ENCODE data around the gene CMTM8.
"Not testable (repeated sequence)": the region's sequence is repeated elsewhere in the genome, so short reads cannot be mapped to it uniquely, and the experiment has no call there.

The CMTM8 gene

GRCh38 chr3:32376115-32376514, 137.6 kb downstream of the CMTM8 start:
- Mint-ChIP-seq H3K4me1 (peaks cover 25% of the 10 kb centered on the region), H3K27me3 (no peaks in the 10 kb centered on the region), H3K36me3 (no peaks in the 10 kb centered on the region), H3K27ac (no peak overlapping the region), H3K9me3 (no peaks in the 10 kb centered on the region), H3K4me3 (no peak overlapping the region)
- ATAC-seq = no peak

DNA sequence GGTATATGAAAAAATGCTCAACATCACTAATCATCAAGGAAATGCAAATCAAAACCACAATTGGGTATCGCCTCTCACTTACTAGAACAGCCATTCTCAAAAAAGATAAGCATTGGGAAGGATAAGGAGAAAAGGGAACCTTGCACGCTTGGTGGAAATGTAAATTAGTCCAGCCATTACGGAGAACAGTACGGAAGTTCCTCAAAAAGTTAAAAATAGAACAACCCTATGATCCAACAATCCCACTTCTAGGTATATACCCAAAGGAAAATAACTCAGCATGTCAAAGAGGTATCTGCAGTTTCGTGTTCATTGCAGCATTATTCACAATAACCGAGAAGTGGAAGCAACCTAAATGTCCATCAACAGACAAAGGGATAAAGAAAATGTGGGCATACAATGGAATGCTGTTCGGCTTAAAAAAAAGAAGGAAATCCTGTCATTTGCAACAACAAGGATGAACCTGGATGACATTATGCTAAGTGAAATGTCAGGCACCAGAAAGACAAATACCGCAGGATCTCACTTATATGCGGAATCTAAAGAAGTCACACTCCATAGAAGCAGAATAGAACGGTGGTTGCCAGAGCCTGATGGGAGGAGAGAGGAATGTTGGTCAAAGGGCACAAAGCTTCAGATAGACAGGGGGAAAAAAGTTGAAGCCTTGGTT, 141.5 kb downstream of the CMTM8 start:
- no peak overlapping the region for H3K4me3 Mint-ChIP-seq
- ATAC-seq = no peak

GRCh38 chr3:32381922-32382321, 143.4 kb downstream of the CMTM8 start:
- Mint-ChIP-seq H3K36me3 (no peaks in the 10 kb centered on the region), H3K4me3 (no peak overlapping the region), H3K4me1 (peaks cover 24% of the 10 kb centered on the region), H3K9me3 (no peaks in the 10 kb centered on the region), H3K27me3 (peaks cover 10% of the 10 kb centered on the region), H3K27ac (no peak overlapping the region)
- no peak for ATAC-seq

More for the DNA sequence above, 141.5 kb downstream of the CMTM8 start:
- Mint-ChIP-seq H3K4me1 (peaks cover 19% of the 10 kb centered on the region), H3K27ac (no peak overlapping the region), H3K9me3 (no peaks in the 10 kb centered on the region), H3K27me3 (peaks cover 6% of the 10 kb centered on the region), H3K36me3 (no peaks in the 10 kb centered on the region)

GRCh38 chr3:32383136-32383711, 144.7 kb downstream of the CMTM8 start:
- peaks cover 10% of the 10 kb centered on the region for H3K27me3 Mint-ChIP-seq
- ATAC-seq = no peak
- no peaks in the 10 kb centered on the region for H3K36me3 Mint-ChIP-seq
- no peaks in the 10 kb centered on the region for H3K9me3 Mint-ChIP-seq
- no peak overlapping the region for H3K4me3 Mint-ChIP-seq
- peak overlapping the region; percentile 39 for H3K27ac Mint-ChIP-seq
- H3K4me1 Mint-ChIP-seq = peaks cover 24% of the 10 kb centered on the region

DNA sequence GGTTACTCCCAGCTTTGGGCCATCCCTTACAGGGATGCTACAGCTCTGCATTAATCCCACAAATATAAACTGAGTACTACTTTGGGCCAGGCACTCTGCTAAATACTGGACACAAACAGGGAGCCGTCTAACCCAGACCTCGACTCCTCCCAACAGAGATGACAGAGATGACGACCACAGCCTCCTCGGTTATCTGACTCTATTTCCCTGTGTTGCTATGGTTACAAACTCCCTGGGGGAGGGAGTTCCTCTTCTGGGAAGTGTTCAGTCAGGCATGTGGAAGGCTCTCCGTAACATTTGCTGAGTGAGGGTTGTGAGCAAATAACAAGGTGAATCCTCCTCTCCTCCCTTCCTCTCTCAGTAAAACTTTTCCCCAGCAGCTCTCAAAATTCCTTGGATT, 146.5 kb downstream of the CMTM8 start:
- H3K36me3 Mint-ChIP-seq = no peaks in the 10 kb centered on the region
- peak overlapping the region; percentile 33 for H3K27ac Mint-ChIP-seq
- H3K9me3 Mint-ChIP-seq = no peaks in the 10 kb centered on the region
- H3K4me1 Mint-ChIP-seq = peaks cover 17% of the 10 kb centered on the region
- peaks cover 10% of the 10 kb centered on the region for H3K27me3 Mint-ChIP-seq
- H3K4me3 Mint-ChIP-seq = no peak overlapping the region
- ATAC-seq = no peak

DNA sequence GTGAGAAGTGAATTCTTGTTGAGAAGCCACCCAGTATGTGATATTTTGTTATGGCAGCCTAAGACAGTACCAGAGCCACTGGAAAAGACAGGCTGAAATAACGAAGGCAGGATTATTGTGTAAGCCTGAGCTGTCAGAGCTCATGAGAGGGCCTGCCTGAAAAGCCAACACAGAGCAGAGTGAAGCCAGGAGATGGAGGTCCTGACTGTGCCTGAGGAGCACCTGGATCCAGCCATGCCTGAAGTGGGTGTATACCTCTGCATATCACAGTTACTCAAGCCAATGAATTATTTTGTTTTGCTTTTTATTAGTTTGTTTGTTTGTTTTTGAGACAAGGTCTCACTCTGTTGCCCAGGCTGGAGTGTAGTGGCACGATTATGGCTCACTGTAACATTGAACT, 149.0 kb downstream of the CMTM8 start:
- H3K9me3 Mint-ChIP-seq = no peaks in the 10 kb centered on the region
- peaks cover 25% of the 10 kb centered on the region for H3K4me1 Mint-ChIP-seq
- H3K27me3 Mint-ChIP-seq = peaks cover 10% of the 10 kb centered on the region
- no peaks in the 10 kb centered on the region for H3K36me3 Mint-ChIP-seq
- no peak for ATAC-seq
- H3K27ac Mint-ChIP-seq = no peak overlapping the region
- no peak overlapping the region for H3K4me3 Mint-ChIP-seq

- not testable (repeated sequence) for H3K9me3 Mint-ChIP-seq, H3K27me3 Mint-ChIP-seq, ATAC-seq, H3K4me3 Mint-ChIP-seq, H3K36me3 Mint-ChIP-seq
- H3K27ac Mint-ChIP-seq = peak overlapping the region; percentile 85
- H3K4me1 Mint-ChIP-seq = peaks cover 43% of the 10 kb centered on the region
These were observed 151.1 kb downstream of the CMTM8 start for GRCh38 chr3:32389577-32389976.

- H3K4me1 Mint-ChIP-seq = peaks cover 51% of the 10 kb centered on the region
- no peaks in the 10 kb centered on the region for H3K27me3 Mint-ChIP-seq
- no peaks in the 10 kb centered on the region for H3K9me3 Mint-ChIP-seq
These were observed 153.4 kb downstream of the CMTM8 start, which contains the start of gene CMTM7 for GRCh38 chr3:32391643-32392535. TSS of gene CMTM7 (plus strand) at chr3:32391853. CDS start at chr3:32391907, 54 bp downstream.

DNA sequence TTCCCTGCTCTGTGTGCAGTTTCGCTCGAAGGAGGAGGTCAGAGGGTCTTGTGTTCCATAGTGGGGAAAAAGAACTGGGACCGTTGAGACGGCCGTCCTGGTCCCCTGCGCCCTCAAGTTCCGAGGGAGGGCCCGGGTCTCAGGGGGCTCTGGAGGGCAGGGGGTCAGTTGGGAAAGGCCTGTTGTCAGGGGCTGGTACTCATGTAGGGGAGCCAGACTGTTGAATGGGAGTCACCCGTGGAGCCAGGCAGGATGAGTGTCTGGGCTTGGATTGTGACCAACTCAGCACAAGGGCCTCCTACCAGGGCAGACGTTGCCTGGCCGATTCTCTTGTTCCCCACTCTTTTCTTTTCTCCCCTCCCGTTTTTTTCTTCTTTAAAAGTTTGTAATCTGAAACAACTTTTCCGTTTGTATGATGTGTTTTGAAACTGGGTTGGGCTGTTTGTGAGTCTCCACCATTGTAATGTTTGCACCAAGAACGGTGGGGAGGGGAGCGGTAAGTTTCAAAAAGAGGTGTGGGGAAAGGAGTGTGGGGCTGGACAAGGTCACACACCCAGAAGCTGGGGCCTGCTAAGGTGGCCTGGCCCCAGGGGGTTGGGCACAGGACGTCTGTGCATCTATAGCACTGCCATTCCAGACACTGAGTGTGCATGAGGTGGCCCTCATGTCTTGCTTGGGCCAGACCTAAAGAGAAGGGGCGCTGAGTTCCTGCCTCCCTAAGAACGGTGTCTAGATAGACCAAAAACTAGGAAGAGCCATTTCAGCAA, 154.2 kb downstream of the CMTM8 start:
- H3K9me3 Mint-ChIP-seq = no peaks in the 10 kb centered on the region

More at GRCh38 chr3:32391643-32392535, 153.4 kb downstream of the CMTM8 start, which contains the start of gene CMTM7:
- ATAC-seq = peak; percentile 78
- H3K4me3 Mint-ChIP-seq = peak within 1 kb of the TSS; percentile 93
- peaks cover 11% of the 10 kb centered on the region for H3K36me3 Mint-ChIP-seq
- peak within 1 kb of the TSS; percentile 85 for H3K27ac Mint-ChIP-seq

DNA sequence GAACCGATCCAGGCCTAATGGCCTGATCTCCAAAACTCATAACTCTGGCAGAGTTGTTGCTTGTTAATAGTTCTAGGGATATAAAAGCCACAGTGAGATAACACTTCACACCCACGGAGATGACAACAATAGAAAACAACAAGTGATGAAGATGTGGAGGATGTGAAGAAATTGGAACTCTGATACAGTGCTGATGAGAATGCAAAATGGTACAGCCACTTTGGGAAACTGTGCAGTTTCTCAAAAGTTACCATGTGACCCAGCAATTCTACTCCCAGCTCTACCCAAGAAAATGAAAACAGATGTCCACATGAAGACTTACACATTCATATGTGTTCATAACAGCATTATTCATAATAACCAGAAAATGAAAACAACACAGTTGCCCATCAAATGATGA, 157.0 kb downstream of the CMTM8 start:
- Mint-ChIP-seq H3K4me1 (peaks cover 79% of the 10 kb centered on the region), H3K27ac (peak overlapping the region; percentile 85), H3K9me3 (no peaks in the 10 kb centered on the region), H3K4me3 (no peak overlapping the region), H3K27me3 (no peaks in the 10 kb centered on the region), H3K36me3 (peaks cover 11% of the 10 kb centered on the region)
- no peak for ATAC-seq

More for the DNA sequence above, 154.2 kb downstream of the CMTM8 start:
- peak overlapping the region; percentile 85 for H3K27ac Mint-ChIP-seq
- peak; percentile 16 for ATAC-seq
- H3K27me3 Mint-ChIP-seq = no peaks in the 10 kb centered on the region
- peaks cover 11% of the 10 kb centered on the region for H3K36me3 Mint-ChIP-seq
- H3K4me3 Mint-ChIP-seq = peak overlapping the region; percentile 93
- peaks cover 55% of the 10 kb centered on the region for H3K4me1 Mint-ChIP-seq

- H3K27ac Mint-ChIP-seq = peak overlapping the region; percentile 96
- H3K36me3 Mint-ChIP-seq = peaks cover 11% of the 10 kb centered on the region
- H3K9me3 Mint-ChIP-seq = no peaks in the 10 kb centered on the region
- no peak overlapping the region for H3K4me3 Mint-ChIP-seq
- no peak for ATAC-seq
- peaks cover 89% of the 10 kb centered on the region for H3K4me1 Mint-ChIP-seq
- H3K27me3 Mint-ChIP-seq = no peaks in the 10 kb centered on the region
These were observed 159.5 kb downstream of the CMTM8 start for GRCh38 chr3:32397941-32398340.

- H3K36me3 Mint-ChIP-seq = peaks cover 11% of the 10 kb centered on the region
- H3K4me1 Mint-ChIP-seq = peaks cover 89% of the 10 kb centered on the region
These were observed 160.1 kb downstream of the CMTM8 start for GRCh38 chr3:32398531-32398930.

GRCh38 chr3:32399030-32399620, 160.6 kb downstream of the CMTM8 start:
- peaks cover 89% of the 10 kb centered on the region for H3K4me1 Mint-ChIP-seq
- peak; percentile 18 for ATAC-seq

More at GRCh38 chr3:32398531-32398930, 160.1 kb downstream of the CMTM8 start:
- Mint-ChIP-seq H3K27me3 (no peaks in the 10 kb centered on the region), H3K9me3 (no peaks in the 10 kb centered on the region), H3K4me3 (peak overlapping the region; percentile 50), H3K27ac (peak overlapping the region; percentile 96)
- no peak for ATAC-seq

DNA sequence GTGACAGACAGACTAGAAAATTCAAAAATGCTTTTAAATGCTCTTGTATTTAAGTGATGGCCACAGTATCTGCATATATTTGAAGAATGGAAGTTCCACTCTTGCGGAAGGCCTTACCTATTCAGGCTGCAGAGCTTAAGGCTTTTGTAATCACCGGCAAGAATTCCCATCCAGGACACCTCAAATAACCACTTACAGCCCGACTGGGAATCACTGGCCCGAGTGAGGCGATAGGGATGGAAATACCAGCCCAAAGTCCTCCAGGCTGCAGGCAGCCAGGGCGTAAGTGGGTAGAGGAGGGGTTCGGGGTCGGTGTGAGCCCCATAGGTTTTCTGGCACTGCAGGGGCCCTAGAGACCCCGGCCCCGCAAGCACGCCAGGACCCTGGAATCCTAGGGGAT, 162.6 kb downstream of the CMTM8 start:
- peaks cover 83% of the 10 kb centered on the region for H3K4me1 Mint-ChIP-seq
- peak overlapping the region; percentile 96 for H3K27ac Mint-ChIP-seq
- H3K9me3 Mint-ChIP-seq = no peaks in the 10 kb centered on the region
- peak; percentile 49 for ATAC-seq
- peak overlapping the region; percentile 91 for H3K4me3 Mint-ChIP-seq
- H3K27me3 Mint-ChIP-seq = no peaks in the 10 kb centered on the region
- peaks cover 19% of the 10 kb centered on the region for H3K36me3 Mint-ChIP-seq

More at GRCh38 chr3:32399030-32399620, 160.6 kb downstream of the CMTM8 start:
- Mint-ChIP-seq H3K27me3 (no peaks in the 10 kb centered on the region), H3K9me3 (no peaks in the 10 kb centered on the region), H3K27ac (peak overlapping the region; percentile 96), H3K36me3 (peaks cover 11% of the 10 kb centered on the region), H3K4me3 (peak overlapping the region; percentile 50)
